SU-DHL-6 (cell line): ENCODE measurements around the gene PDCD4.

Source experiments
- EZH2phosphoT487 ChIP-seq: fragments of 200-600 bp; sonication (generic), shearing (Covaris generic); conservative IDR thresholded peaks from 2 replicates; pipeline ENCODE4 v1.6.1; 2018; ENCODE audit warnings: mild to moderate bottlenecking, antibody characterized with exemption, low read length, moderate library complexity, mixed read lengths
- TF ChIP-seq, protein P1 (sequence below): fragments of 200-600 bp; sonication (generic); IDR thresholded peaks from one replicate; pipeline ENCODE4 v1.5.1; 2017; ENCODE audit warnings: antibody characterized with exemption, mild to moderate bottlenecking, low read length, moderate library complexity; ENCODE audit not compliant: insufficient read depth, poor library complexity, severe bottlenecking

DNA sequence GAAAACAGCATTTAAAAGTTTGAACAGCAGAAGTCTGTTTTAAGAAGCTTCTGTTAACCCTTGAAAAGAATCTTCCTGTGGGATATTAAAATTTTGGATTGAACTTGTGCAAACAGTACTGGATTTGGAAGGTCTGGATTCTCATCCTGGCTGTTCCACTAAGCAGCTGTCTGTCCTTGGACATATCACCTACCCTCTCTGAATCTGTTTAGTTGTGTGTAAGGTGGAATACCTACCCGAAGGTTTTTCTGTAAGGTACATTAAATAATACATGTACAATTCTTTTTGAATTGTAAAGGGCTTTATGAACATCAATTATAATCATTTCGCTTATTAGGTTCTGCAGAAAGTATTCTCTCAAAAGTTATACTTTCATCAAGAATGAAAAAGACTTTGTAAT is 2.2 kb downstream of the PDCD4 start:
- TF ChIP-seq, protein P1, sequence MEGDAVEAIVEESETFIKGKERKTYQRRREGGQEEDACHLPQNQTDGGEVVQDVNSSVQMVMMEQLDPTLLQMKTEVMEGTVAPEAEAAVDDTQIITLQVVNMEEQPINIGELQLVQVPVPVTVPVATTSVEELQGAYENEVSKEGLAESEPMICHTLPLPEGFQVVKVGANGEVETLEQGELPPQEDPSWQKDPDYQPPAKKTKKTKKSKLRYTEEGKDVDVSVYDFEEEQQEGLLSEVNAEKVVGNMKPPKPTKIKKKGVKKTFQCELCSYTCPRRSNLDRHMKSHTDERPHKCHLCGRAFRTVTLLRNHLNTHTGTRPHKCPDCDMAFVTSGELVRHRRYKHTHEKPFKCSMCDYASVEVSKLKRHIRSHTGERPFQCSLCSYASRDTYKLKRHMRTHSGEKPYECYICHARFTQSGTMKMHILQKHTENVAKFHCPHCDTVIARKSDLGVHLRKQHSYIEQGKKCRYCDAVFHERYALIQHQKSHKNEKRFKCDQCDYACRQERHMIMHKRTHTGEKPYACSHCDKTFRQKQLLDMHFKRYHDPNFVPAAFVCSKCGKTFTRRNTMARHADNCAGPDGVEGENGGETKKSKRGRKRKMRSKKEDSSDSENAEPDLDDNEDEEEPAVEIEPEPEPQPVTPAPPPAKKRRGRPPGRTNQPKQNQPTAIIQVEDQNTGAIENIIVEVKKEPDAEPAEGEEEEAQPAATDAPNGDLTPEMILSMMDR = no peak
- TF ChIP-seq EZH2phosphoT487 = no peak
